Neural cell (in vitro differentiated cells): Measurements from ENCODE around the gene SLC22A6.

Source experiments
- CTCF ChIP-seq: fragments of 450-650 bp; IDR thresholded peaks from 2 replicates; pipeline ENCODE4 v1.5.1; 2014; ENCODE audit warnings: antibody characterized with exemption, mild to moderate bottlenecking, moderate library complexity; ENCODE audit not compliant: poor library complexity, severe bottlenecking
- EZH2 ChIP-seq: fragments of 200-600, 300-800 bp; shearing (Covaris generic), sonication (generic); IDR thresholded peaks from 2 replicates; pipeline ENCODE4 v1.6.1; 2014; ENCODE audit warnings: antibody characterized with exemption, low read length, borderline replicate concordance, mild to moderate bottlenecking; ENCODE audit not compliant: insufficient read depth, poor library complexity, severe bottlenecking

- TF ChIP-seq CTCF (no peak), EZH2 (no peak)
Observed at GRCh38 chr11:62999649-63000048, 14.9 kb upstream of the SLC22A6 start.
